Esophagus squamous epithelium (tissue), 5 donors: Measurements from ENCODE around the gene EFNA1. TPM values are rescaled to one million over a fixed set of nuclear protein-coding genes. Genes with fewer than 3 reads are reported as not detected.

Experiments used
- DNase-seq: peaks from one replicate; lab custom pipeline; 2025; lab: John Stamatoyannopoulos, UW
- H3K27ac ChIP-seq, 4 donors: fragments of 200-600 bp; sonication (generic); one replicate each; pipeline ENCODE4 v1.5.1; 2016 to 2019; ENCODE audit warnings: mild to moderate bottlenecking in 1 of 4
- H3K27me3 ChIP-seq, 4 donors: fragments of 200-600 bp; sonication (generic); 1 replicate in 3 of 4; 2 replicates in 1 of 4; pipeline versions ENCODE4 v1.5.1 to v1.6.0; 2017 to 2021; ENCODE audit warnings: antibody characterized with exemption in 1 of 4
- H3K36me3 ChIP-seq, 3 donors: fragments of 200-600 bp; sonication (generic); one replicate each; pipeline ENCODE4 v1.5.1; 2016 to 2019
- H3K4me1 ChIP-seq, 3 donors: fragments of 200-600 bp; sonication (generic); one replicate each; pipeline ENCODE4 v1.5.1; 2017 to 2019
- H3K4me3 ChIP-seq, 4 donors: fragments of 200-600 bp; sonication (generic); 1 replicate in 3 of 4; 2 replicates in 1 of 4; pipeline ENCODE4 v1.5.1; 2016 to 2019; ENCODE audit warnings: mild to moderate bottlenecking in 2 of 4, moderate library complexity in 1 of 4
- H3K9me3 ChIP-seq, 3 donors: fragments of 200-600 bp; sonication (generic); one replicate each; pipeline ENCODE4 v1.5.1; 2016 to 2019
- POLR2A ChIP-seq, 4 donors: fragments of 450-650 bp; IDR thresholded peaks; one replicate each; pipeline ENCODE4 v1.6.1; 2017; ENCODE audit warnings: antibody characterized with exemption in 4 of 4, mild to moderate bottlenecking in 4 of 4, moderate library complexity in 3 of 4
- WGBS, 2 donors: methylation state at CpG; one replicate each; pipeline ENCODE4 v1.1.5; 2018; 5-methylcytosine and 5-hydroxymethylcytosine counted together
- intact Hi-C: fragments of 100-400 bp; cut with DNase I; formaldehyde crosslinking; loops from one replicate; pipeline ENCODE4 v1.15.0; 2022
- total RNA-seq, 4 donors: library from RNA; depleted of rRNA; stranded (reverse); fragments of >200 nt; gene quantifications; one replicate each; pipeline ENCODE4 v1.1.0, GENCODE V29; 2016
- TF ChIP-seq, protein P1 (sequence below), 6 experiments: fragments of 450-650 bp in 4 of 6; fragments of 200-600 bp in 2 of 6; sonication (generic) in 2 of 6; IDR thresholded peaks; one replicate each; pipeline ENCODE4 v1.5.1; 2016 to 2019; ENCODE audit warnings: antibody characterized with exemption in 6 of 6, mild to moderate bottlenecking in 4 of 6, moderate library complexity in 4 of 6
- donor health status: DM: yes; HTN: yes; CAD: no.

The EFNA1 gene
- total RNA-seq, 4 donors from 2014 or later = 30.2 to 42.9 (median 31.0) TPM

DNA sequence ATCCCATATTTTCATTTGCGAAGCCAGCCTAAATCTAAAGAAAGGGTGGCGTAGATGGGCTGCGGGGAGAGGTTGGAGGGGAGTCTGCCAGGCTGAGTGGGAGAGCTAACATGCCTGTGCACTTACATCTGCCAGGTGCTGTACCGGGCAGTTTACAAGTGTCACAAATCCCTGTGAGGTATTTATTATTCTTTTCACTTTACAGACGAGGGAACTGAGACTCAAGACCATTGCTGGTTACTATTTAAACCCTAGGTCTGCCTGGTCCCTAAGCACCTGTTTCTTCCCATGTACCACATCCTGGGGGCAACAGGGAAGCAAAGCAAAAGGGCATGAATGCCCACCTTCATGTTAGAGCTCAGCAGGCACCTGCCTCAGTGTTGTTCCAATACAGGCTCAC, 19.4 kb upstream of the EFNA1 start:
- intact Hi-C loops = no loop called here
- no peaks in the 10 kb centered on the region for H3K27me3 ChIP-seq
- H3K36me3 ChIP-seq = no peaks in the 10 kb centered on the region
- no peak for DNase-seq
- H3K27ac ChIP-seq = no peak overlapping the region
- no peaks in the 10 kb centered on the region for H3K4me1 ChIP-seq
- H3K9me3 ChIP-seq = no peaks in the 10 kb centered on the region
- TF ChIP-seq POLR2A (IDR thresholded peaks at IDR 0.05) = no peak
- TF ChIP-seq, protein P1, sequence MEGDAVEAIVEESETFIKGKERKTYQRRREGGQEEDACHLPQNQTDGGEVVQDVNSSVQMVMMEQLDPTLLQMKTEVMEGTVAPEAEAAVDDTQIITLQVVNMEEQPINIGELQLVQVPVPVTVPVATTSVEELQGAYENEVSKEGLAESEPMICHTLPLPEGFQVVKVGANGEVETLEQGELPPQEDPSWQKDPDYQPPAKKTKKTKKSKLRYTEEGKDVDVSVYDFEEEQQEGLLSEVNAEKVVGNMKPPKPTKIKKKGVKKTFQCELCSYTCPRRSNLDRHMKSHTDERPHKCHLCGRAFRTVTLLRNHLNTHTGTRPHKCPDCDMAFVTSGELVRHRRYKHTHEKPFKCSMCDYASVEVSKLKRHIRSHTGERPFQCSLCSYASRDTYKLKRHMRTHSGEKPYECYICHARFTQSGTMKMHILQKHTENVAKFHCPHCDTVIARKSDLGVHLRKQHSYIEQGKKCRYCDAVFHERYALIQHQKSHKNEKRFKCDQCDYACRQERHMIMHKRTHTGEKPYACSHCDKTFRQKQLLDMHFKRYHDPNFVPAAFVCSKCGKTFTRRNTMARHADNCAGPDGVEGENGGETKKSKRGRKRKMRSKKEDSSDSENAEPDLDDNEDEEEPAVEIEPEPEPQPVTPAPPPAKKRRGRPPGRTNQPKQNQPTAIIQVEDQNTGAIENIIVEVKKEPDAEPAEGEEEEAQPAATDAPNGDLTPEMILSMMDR (IDR thresholded peaks at IDR 0.05) = no peak
- H3K4me3 ChIP-seq = no peak overlapping the region
- 70 to 79% methylated on average over 5 of the region's 5 CpGs for WGBS, 2 donors

DNA sequence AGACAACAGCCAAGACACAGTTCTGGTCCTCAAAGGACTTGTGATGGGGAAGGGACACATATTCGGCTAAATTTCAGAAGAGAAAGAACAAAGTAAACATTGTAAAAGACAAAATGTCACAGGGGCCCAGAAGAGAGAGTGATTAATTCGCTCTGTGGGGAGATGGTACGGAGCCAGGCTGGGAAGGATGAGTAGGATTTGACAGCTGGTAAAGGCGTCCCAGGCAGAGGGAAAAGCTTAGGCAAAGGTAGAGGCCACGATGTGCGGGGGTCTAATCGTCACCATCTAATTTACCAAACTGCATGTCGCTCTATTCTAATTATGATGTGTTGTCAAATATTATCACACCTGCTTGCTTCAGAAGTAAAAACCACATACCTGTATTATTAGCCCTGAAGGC, 17.3 kb upstream of the EFNA1 start:
- H3K27me3 ChIP-seq = no peaks in the 10 kb centered on the region
- H3K4me3 ChIP-seq = no peak overlapping the region
- TF ChIP-seq POLR2A (IDR thresholded peaks at IDR 0.05) = no peak
- no peaks in the 10 kb centered on the region for H3K36me3 ChIP-seq
- intact Hi-C loops = no loop called here
- H3K4me1 ChIP-seq = no peaks in the 10 kb centered on the region
- no peak for DNase-seq
- WGBS, 2 donors = 76 to 77% methylated on average over 8 of the region's 8 CpGs
- H3K27ac ChIP-seq = no peak overlapping the region
- no peaks in the 10 kb centered on the region for H3K9me3 ChIP-seq

DNA sequence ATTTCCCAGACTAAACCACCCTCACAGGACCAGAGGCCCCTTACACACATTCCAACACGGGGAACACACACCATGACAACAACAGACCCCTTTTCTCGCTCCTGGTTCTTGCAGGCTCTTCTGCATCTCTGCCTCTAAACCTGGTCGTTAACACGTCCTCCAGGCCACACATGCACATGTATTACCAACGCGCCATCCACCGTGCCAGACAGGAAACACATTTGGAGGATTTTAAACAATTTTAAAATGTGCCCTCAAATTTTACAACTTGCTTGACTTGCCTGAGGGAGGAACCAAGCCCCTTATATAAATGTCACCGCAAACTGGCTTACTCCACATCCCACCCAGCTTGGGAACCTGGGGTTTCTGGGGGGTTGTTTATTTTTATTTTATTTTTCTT, 16.9 kb upstream of the EFNA1 start:
- WGBS, 2 donors = 71 to 84% methylated on average over 8 of the region's 8 CpGs

DNA sequence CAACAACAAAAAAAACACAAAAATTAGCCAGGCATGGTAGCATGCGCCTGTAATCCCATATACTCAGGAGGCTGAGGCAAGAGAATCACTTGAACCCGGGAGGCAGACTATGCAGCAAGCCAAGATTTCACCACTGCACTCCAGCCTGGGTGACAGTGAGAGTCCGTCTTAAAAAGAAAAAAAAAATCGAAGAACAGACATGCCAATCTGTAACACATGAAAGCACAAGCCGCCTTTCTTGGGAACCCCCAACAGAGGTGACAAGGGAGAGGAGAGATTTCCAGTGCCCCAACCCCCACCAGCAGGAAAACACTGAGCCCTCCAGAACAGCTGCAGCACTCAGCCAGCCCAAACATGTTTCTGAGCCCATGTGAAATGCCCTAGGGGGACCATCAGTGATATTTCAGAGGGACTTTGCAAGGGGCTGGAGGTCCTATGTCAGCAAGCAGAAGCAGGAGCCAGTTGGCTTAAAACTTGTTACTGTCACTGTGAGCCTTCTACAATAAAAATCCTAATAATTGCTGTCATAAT, 14.2 kb upstream of the EFNA1 start:
- Histone ChIP-seq H3K9me3 (no peaks in the 10 kb centered on the region), H3K4me1 (no peaks in the 10 kb centered on the region), H3K36me3 (no peaks in the 10 kb centered on the region), H3K27me3 (no peaks in the 10 kb centered on the region), H3K27ac (no peak overlapping the region), H3K4me3 (no peak overlapping the region)
- 41 to 55% methylated on average over 5 of the region's 5 CpGs for WGBS, 2 donors
- no peak for DNase-seq
- TF ChIP-seq, protein P1 (IDR thresholded peaks at IDR 0.05) = no peak
- TF ChIP-seq POLR2A (IDR thresholded peaks at IDR 0.05) = no peak
- intact Hi-C loops = no loop called here

More for the DNA sequence above, 16.9 kb upstream of the EFNA1 start:
- H3K36me3 ChIP-seq = no peaks in the 10 kb centered on the region
- TF ChIP-seq, protein P1 (IDR thresholded peaks at IDR 0.05) = no peak
- no peak for TF ChIP-seq POLR2A (IDR thresholded peaks at IDR 0.05)
- no peak overlapping the region for H3K4me3 ChIP-seq
- DNase-seq = no peak
- H3K27me3 ChIP-seq = no peaks in the 10 kb centered on the region
- no peaks in the 10 kb centered on the region for H3K9me3 ChIP-seq
- H3K27ac ChIP-seq = no peak overlapping the region
- H3K4me1 ChIP-seq = no peaks in the 10 kb centered on the region
- intact Hi-C loops = no loop called here

DNA sequence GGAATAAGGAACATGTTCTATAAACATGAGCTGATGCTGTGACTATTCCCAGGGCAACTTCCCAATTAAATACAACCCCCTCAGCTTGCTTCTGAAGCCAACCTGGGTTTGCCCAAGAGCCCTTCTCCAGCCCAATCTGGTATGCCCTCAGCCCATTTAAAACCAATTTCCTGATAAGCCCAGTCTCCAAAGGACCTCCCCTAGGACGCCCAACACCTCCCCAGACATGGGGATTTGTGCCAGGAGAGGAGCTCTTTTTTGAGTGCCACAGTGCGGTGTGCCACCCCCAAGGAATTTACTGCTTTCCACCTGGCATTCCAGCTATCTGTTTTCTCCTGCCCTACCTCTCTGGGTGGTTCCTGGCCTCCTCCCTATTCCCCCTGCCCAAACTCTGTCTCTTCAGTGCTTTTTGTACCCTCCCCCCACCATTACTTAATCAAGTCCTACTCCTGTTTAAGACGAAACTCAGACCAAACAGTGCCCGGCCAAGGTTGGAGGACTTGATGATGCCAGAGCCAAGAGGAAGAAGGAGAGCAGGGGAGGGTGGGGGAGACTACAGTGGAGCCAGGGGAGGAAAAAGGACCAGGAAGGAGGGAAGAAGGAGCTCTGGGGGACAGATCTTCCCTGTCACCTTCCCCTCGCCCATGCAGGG, 11.4 kb upstream of the EFNA1 start:
- no peaks in the 10 kb centered on the region for H3K36me3 ChIP-seq
- 62 to 74% methylated on average over 4 of the region's 5 CpGs for WGBS, 2 donors
- H3K4me3 ChIP-seq = no peak overlapping the region
- no peak overlapping the region for H3K27ac ChIP-seq
- peaks cover 0 to 17% (median 8%) of the 10 kb centered on the region in 3 donors for H3K4me1 ChIP-seq
- DNase-seq = no peak
- no peak for TF ChIP-seq POLR2A (IDR thresholded peaks at IDR 0.05)
- TF ChIP-seq, protein P1 (IDR thresholded peaks at IDR 0.05) = no peak
- H3K27me3 ChIP-seq = no peaks in the 10 kb centered on the region
- intact Hi-C loops = no loop called here
- H3K9me3 ChIP-seq = no peaks in the 10 kb centered on the region
